A204.1 (cell line): ENCODE data around the gene ELOVL2.
"Not testable (repeated sequence)": the region's sequence is repeated elsewhere in the genome, so short reads cannot be mapped to it uniquely, and the experiment has no call there.

Experiments used
- FAIRE-seq: peaks from 2 replicates; lab custom pipeline; 2012; peaks lifted over from hg19 to GRCh38; lab: Jason Lieb, UNC

The ELOVL2 gene

DNA sequence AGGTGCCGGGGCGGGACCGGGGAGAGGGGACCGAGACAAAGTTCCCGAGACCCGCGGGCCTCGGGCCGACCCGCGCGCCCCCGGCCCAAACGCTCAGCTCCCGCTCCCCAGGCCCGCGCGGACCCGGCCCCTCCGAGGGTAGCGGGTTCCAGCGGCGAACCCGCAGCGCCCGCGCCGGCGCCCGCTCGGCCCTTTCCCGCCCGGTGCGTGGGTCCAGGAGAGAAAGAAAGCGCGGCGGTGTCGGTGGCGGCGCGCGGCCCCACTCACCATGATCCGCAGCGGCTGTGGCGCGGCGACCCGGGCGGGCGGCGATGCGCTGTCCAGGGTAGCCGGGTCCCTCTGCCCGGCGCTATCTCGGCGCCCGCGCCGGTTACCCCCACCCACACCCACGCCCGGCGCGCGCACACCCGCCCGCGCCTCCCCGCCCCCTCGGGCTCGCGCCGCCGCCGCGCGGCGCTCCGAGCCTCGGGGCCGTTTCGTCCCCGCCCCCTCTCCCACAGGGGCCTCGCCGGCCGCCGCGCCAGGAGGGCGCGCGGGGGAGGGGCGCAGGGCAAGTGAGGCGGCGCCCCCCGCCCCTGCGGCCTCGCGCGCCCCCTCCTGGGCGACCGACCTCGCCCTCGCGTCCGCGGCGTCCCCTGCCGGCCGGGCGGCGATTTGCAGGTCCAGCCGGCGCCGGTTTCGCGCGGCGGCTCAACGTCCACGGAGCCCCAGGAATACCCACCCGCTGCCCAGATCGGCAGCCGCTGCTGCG is at the start of gene ELOVL2:
Gene ELOVL2, minus strand, starts transcription at position 345 of the 751 bp plus-strand sequence. Its CDS starts 75 bp downstream, at position 270.
- FAIRE-seq, result no peak

- no peak for FAIRE-seq
Measured at GRCh38 chr6:11093376-11093625, 49.2 kb upstream of the ELOVL2 start.

- no peak for FAIRE-seq
Measured at GRCh38 chr6:11092668-11093375, 48.7 kb upstream of the ELOVL2 start.

- not testable (repeated sequence) for FAIRE-seq
Measured at GRCh38 chr6:11091141-11091540, 47.0 kb upstream of the ELOVL2 start.

DNA sequence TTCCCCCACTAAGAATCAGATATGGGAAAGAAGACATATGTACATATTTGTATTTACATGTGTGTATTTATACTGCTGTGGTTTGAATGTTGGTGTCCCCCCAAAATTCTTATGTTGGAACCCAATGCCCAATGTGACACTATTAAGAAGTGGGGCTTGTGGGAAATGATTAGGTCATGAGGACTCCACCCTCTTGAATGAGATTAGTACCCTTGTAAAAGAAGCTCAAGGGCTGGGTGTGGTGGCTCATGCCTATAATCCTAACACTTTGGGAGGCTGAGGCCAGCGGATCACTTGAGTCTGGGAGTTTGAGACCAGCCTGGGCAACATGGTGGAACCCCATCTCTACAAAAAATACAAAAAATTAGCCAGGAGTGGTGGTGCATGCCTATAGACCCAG is 45.6 kb upstream of the ELOVL2 start:
- no peak for FAIRE-seq

GRCh38 chr6:11087141-11087812 is 43.2 kb upstream of the ELOVL2 start:
- not testable (repeated sequence) for FAIRE-seq

GRCh38 chr6:11085758-11086435 is 41.8 kb upstream of the ELOVL2 start:
- no peak for FAIRE-seq

DNA sequence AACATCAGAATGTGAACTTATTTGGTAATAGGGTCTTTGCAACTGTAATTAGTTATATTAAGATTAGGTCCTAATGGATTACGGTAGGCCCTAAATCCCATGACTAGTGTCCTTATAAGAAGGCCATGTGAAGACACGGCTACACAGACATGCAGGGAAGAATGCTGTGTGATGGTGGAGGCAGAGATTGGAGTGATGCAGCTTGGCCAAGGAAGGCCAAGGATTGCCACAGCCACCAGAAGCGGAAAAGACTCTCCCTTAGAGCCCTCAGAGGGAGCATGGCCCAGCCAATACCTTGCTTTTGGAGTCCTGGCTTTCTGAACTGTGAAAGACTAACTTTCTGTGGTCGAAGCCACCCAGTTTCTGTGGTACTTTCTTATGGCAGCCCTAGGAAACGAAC is 39.9 kb upstream of the ELOVL2 start:
- FAIRE-seq, result no peak

DNA sequence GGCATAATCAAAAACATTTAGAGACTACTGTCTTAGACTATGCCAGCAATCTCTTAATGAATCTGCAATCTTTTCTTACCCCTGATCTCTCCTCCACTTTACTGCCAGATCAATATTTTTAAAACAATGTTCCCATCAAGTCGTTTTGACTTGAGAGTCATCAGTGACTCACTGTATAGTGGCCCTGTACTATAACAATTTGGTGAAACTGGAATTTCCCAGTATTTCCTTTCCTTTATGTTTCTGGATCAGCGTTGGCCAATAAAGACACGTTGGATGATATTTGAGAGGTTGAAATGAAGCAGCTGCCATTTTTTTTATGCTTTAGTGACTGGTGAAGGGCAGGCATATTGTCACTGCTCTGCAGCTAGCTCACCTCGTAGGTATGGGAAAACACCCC is 39.4 kb upstream of the ELOVL2 start:
- FAIRE-seq, result no peak

- no peak for FAIRE-seq
Measured at GRCh38 chr6:11080296-11080695, 36.2 kb upstream of the ELOVL2 start.

- no peak for FAIRE-seq
Measured at GRCh38 chr6:11078266-11078665, 34.2 kb upstream of the ELOVL2 start.

- no peak for FAIRE-seq
Measured at GRCh38 chr6:11076540-11076939, 32.4 kb upstream of the ELOVL2 start.

DNA sequence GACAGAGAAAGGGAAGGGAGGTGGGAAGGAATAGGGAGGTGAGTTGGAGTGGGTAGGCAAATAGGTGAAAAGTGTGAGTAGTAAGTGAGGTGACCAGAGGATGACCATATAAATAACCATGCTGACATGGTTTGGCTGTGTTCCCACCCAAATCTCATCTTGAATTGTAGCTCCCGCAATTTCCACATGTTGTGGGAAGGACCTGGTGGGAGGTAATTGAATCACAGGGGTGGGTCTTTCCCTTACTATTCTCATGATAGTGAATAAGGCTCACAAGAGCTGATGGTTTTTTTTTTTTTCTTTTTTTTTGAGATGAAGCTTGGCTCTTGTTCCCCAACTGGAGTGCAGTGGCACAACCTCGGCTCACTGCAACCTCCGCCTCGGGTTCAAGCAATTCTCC is 28.0 kb upstream of the ELOVL2 start:
- FAIRE-seq, result no peak

GRCh38 chr6:11069760-11070159 is 25.7 kb upstream of the ELOVL2 start:
- FAIRE-seq, result no peak

DNA sequence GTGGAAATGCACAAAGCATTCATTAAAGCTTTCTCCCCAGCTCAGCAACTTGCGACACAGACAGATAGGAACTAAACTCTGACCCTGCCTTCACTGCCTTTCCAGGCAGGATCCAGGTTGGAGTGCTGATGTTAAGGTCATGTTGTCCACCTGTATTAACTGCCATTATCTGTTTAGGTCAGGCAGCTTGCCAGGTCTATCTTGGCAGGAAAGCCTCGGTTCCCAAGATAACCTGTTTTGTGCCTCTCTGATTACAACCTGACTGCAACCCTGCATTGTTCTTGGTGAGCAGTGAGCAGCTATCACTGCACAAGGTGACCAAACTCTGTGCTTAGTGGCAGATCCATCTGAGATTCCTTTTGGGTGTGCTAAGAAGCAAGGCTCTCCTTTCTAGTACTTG is 23.2 kb upstream of the ELOVL2 start:
- no peak for FAIRE-seq

DNA sequence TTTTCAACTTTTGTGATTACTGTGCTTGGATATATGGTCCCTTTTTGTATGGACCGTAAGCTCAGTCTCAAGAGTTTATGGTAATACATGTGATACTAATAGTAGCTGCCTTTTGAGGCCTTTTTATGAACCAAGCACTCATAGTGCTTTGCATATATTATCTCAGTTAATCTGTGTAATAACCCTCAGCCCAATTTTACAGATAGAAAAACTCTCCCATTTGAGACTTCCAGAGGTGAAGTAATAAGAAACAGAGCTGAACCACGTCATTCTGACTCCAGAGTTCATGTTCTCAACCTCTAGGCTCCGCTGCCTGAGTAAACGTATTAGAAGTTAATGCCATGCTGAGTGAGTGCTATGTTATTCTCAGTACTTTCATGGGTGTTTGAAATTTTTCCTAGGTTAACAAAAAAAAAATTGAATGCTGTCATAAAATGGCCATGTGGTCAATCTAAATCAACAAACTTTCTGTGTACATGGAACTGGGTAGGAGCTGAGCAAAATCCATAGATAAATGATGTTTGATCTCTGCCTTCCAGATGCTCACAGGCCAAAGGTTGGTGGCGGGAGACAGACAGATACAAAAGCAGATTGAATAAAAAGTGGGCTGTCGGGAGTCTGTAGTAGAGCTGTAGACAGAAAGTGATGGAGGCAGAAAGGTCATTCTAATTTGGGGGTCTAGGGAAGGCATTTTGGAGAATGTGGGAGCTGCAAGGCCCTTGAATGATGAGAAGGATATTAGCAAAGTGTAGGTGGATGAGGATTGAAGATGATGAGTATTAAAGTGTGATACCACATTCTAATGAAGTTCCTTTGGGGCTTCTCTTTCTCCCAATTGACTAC is 22.6 kb upstream of the ELOVL2 start:
- FAIRE-seq, result no peak

- no peak for FAIRE-seq
Measured at GRCh38 chr6:11065436-11066202, 21.5 kb upstream of the ELOVL2 start.

DNA sequence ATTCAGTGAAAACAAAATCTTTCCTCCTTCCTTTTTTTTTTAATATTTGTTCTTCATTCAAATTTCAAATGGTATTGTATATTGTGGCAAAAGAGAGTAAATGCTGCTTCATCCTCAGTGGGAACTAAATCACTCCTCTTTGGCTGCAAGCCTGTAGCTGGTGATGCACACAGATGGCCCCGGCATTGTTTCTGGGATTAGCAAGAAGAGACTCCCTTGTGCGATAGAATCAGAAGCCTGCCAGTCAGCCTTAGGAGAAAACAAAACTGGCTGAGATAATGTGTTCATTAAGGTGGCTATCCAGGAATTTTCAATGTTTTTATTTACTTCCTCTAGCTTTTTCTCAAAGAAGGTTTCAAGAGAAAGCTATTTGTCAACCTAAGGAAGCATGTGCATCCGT is 20.7 kb upstream of the ELOVL2 start:
- no peak for FAIRE-seq

GRCh38 chr6:11062715-11063114 is 18.6 kb upstream of the ELOVL2 start:
- FAIRE-seq, result no peak

GRCh38 chr6:11062083-11062482 is 18.0 kb upstream of the ELOVL2 start:
- peak; percentile 25 for FAIRE-seq

DNA sequence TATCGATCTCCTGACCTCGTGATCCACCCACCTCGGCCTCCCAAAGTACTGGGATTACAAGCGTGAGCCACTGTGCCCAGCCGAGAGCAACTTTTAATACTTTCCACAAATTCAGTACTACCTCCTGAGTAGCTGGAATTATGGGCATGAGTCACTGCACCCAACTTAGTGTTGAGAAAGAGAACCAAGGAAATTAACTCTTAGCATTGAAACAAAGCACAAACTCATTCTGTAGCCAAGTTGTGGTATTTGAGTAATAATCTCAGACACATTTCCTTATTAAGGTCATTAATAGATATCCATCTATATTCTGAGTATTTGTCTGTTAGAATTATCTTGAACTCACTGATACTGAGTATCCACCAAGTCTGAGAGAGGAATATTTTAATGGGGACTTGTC is 14.3 kb upstream of the ELOVL2 start:
- FAIRE-seq, result no peak
